NAMALWA (cell line): Measurements from ENCODE around the gene SPINK5.
"Not testable (repeated sequence)": the region's sequence is repeated elsewhere in the genome, so short reads cannot be mapped to it uniquely, and the experiment has no call there.

Experiments
- DNase-seq: peaks from one replicate; pipeline ENCODE4 v3.0.0-alpha.2; 2015; ENCODE audit warnings: low spot score

SPINK5 gene, protein sequence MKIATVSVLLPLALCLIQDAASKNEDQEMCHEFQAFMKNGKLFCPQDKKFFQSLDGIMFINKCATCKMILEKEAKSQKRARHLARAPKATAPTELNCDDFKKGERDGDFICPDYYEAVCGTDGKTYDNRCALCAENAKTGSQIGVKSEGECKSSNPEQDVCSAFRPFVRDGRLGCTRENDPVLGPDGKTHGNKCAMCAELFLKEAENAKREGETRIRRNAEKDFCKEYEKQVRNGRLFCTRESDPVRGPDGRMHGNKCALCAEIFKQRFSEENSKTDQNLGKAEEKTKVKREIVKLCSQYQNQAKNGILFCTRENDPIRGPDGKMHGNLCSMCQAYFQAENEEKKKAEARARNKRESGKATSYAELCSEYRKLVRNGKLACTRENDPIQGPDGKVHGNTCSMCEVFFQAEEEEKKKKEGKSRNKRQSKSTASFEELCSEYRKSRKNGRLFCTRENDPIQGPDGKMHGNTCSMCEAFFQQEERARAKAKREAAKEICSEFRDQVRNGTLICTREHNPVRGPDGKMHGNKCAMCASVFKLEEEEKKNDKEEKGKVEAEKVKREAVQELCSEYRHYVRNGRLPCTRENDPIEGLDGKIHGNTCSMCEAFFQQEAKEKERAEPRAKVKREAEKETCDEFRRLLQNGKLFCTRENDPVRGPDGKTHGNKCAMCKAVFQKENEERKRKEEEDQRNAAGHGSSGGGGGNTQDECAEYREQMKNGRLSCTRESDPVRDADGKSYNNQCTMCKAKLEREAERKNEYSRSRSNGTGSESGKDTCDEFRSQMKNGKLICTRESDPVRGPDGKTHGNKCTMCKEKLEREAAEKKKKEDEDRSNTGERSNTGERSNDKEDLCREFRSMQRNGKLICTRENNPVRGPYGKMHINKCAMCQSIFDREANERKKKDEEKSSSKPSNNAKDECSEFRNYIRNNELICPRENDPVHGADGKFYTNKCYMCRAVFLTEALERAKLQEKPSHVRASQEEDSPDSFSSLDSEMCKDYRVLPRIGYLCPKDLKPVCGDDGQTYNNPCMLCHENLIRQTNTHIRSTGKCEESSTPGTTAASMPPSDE

DNA sequence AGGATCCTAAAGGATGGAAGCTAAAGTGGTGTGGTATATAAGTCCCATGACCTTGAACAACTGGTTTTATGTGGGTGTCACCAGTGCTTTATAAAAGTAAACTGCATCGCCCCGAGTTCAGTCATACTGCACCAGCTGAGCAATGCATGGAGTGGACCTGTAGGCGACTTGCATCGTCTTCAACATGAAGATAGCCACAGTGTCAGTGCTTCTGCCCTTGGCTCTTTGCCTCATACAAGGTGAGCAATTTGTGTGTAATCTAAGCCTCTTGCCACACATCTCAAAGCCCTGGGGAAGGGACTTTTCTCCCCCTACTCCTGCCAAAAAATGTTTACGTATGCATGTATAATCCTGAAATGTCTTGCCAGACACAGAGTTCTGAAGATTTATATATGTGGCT is at the start of gene SPINK5:
SPINK5 (plus strand) TSS at position 120 of the 400 bp plus-strand sequence; CDS start at position 185, 65 bp downstream.
- no peak for DNase-seq

DNA sequence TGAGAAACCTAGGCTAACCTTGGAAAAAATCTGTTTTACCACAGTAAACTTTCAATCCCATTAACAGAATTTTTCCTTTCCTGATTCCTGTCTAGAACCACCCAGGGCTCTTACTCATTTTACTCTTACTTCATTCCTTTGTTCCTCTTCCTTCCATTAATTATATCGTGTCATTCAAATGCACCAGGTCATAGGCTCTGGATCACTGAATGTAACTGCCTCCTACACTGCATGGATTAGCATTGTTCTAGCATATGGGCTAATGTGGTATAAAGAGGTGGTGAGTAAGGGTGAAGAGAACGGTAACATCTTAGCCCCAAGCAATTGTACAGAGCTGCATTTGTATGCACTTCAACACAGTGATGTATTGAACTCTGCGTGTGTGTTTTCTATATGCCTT is 49.5 kb upstream of the SPINK5 start:
- DNase-seq: no peak

DNA sequence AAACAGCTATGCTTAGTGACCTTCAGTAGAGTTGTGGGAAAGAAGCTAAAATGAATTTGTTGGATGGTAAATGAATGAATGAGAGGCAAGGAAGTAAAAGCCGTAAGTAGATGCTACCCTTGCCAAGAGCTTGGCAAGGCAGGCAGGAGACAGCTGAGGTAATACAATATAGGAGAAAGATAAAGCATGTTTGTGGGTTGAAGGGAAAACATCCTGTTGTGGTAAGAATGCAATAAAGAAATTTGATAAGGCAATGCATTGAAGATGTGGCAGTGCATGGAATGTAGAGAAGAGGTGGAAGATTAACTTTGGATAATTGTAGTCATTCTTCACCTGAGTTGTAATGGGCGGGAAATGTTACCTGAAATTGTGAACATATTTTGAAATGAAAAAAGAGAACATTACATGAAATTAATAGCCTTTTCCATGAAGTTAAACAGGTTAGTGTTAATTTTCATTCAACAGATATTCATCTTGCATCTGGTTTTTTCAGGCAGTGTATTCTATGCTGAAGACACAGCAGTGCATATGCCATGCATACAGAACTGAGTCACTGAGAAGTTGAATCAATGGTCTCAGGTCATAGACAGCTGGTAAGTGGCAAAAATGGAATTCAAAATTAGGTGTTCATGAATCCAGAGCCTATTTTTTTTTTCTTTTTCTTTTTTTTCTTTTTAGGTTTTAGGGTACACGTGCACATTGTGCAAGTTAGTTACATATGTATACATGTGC is 43.4 kb upstream of the SPINK5 start:
- no peak for DNase-seq

DNA sequence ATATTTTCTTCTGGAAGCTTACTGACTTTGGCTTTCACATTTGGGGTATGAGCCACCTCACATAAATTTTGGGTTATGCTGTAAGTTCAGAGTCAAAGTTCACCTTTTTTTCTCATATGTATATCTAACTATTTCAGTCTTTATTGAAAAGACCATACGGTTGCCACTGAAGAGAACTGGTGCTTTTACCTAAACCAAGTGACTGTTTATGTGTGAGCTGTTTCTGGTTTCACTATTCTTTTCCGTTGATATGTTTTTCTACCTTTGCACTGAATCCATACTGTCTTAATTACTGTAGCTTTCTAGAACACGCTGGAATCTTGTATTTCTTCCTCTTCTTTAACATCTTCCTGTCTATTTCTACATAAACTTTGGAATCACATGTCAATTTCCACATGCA is 36.3 kb upstream of the SPINK5 start:
- no peak for DNase-seq

DNA sequence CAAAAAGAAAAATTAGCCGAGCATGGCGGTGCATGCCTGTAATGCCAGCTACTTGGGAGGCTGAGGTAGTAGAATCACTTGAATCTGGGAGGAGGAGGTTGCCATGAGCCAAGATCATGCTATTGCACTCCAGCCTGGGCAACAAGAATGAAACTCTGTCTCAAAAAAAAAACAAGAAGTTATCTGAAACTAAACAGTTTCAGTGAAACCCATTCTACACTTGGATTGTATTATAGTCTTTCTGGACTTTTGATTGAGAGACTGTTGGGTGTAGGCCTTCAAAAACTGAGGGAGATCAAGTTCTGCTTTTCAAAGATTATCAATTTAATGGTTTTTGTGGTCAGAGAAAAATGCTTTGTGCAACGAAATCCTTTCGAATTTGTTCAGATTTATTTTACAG is 34.6 kb upstream of the SPINK5 start:
- no peak for DNase-seq

DNA sequence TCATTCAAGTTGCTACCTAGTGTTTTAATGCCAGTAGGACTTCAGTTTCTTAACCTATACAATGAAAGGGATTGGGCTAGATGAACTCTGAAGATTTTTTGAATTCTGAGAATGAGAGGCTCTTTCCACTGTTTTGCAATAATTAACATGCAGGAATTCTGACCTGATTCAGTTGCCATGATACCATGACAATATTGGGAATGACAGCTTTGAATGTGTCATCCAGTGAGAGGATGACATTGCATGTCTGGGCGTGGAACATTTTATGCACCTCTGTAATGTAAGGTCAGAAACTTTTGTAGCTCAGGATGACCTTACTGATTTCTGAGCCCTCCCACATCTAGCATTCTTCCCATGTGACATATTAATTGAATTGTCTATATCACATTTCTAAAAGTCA is 30.6 kb upstream of the SPINK5 start:
- DNase-seq: no peak

DNA sequence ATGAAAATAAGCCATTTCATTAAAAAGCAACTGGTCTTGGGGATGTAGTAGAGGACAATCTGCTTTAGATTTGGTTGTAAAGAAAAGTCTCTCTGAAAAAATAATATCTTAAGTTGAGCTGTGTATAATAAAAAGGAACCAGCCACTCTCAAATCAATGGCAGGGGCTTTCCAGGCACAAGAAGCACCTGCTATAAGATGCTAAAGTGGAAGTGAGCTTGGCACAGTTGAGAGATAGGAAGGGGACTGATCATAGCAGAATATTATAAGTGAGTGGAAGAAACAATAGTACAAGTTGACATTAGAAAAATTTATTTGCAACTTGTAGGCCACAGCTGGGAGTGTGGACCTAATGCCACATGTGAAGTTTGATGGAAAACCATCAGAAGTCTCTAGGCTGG is 28.1 kb upstream of the SPINK5 start:
- no peak for DNase-seq

DNA sequence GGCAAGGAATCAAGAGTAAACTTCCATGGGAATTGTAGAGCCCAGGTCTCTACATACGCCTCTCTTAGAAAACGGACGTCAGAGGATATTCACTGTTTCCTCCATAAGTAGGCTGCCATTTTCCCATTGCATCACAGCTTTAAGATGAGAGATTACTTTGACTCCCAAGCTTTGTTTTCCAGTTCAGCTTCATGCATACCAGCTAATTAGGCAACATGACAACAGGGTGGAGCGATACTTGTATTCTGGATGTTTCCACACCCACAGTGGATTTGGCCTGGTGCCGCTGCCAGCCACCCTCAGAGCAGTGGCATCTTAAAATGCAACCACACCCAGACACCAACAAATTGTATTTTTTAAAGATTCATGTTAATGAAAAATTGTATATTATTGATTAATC is 20.9 kb upstream of the SPINK5 start:
- no peak for DNase-seq

DNA sequence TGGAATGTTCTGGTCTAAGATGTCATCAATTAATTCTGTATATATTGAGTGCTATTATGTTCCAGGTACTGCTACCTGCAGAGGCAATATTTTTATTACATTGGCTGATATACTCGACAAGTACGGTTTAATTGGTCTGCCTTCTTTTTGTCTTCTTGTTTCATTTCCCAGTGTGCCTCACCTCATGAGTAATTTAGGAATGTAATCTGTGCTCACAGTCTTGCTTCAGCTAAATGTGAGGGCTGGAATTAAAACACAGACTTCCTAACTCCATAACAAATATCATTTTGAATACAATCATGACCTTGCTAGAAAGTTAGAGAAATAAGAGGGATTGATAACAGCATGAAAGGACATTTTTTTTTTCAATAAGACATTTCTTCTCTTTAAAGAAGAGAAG is 20.1 kb upstream of the SPINK5 start:
- DNase-seq: no peak

DNA sequence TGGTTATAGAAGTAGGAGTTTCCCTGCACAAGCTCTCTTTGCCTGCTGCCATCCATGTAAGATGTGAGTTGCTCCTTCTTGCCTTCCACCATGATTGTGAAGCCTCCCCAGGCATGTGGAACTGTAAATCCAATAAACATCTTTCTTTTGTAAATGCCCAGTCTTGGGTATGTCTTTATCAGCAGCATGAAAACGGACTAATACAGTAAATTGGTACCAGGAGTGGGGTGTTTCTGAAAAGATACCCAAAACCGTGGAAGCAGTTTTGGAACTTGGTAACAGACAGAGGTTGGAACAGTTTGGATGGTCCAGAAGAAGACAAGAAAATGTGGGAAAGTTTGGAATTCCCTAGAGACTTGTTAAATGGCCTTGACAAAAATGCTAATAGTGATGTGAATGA is 8.6 kb upstream of the SPINK5 start:
- DNase-seq: not testable (repeated sequence)

DNA sequence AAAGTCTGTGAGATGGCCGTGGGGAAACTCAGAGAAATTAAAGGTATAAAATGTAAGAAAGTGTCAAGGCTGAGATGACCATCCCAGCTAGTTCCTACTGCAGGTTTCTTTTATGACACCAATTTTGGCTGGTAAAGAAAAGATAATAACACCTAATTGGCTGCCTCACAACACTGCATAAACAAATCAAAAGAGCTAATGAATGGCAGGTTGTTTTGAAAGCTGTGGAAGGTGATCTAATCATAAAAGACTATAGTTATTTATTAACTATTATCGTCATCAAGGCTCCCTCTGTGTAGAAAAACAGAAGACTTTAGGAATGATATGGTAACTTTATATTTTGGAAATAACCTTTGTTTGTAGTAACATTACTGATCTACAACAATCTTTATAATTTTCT is 3.5 kb upstream of the SPINK5 start:
- DNase-seq: no peak

DNA sequence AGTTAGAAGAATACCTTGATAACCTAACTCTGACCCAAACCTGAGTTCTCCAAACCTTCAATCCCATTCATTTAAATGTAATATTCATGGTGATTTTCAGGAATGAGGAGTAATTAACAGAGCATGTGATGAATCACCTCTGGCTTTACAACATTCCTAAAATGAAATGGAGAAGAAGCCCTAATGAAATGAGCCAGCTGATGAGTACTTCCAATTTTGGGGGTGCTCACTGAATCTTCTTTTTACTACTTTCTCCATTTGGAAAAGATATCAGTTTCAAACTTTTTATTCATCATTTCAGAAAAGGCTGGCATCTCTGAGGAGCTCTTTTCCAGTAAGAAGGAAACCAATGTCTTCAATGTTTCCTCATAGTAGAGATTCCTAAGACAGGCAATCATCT is 2.9 kb upstream of the SPINK5 start:
- no peak for DNase-seq

DNA sequence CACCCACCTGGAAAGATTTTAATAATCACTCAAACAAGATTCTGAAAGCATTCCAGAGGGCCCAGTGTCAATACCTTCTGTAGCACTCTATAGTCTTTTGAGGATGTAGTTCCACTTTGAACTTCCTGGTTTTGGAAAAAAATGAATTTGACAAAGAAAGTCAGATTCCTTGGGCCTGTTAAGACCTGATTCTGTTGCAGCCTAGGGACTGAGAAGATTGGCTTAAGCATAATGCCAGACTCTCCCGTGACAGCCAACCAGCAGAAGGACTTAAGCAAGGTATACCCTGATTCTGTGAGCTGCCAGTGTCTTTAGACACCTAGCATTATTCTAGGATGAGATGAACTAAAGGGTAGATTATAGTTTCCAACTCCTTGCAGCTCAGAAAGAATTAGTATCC is 6.8 kb downstream of the SPINK5 start:
- no peak for DNase-seq

DNA sequence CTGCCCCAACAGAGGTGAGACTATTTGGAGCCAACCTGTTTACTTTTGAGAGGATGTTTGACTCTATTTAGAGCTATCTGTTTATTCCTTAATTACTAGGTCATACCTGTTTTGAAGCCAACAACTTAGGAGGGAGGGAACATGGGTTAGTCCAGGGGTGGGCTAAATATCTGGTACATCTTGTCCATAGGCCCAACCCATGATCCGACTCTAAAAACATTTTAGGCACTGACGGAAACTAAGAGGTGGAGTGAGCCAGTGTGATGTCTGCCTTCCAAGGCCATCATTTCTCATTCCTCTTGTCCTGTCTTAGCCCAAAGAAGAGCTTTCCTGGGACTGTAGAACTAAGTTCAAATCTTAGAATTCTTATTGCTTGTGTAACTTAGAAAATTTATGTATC is 8.4 kb downstream of the SPINK5 start:
- DNase-seq: no peak

DNA sequence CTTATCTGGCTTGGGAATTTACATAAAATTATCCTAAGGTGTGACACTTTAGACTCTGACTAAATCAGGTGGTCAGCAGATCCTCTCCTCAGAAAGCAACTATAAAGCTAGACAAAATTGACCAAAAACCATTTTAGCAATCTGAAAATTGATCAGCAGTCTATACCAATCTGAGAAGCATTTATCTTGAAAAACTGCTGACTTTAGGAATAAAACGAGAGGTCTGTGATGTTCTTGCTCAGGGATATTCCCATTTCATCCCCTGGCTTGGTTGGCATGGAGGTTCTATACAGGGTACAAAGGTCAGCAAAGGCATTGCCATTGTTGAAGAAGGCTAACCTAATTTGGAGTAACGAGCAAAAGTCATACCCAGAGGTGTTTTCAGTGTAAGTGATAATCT is 11.7 kb downstream of the SPINK5 start:
- no peak for DNase-seq

DNA sequence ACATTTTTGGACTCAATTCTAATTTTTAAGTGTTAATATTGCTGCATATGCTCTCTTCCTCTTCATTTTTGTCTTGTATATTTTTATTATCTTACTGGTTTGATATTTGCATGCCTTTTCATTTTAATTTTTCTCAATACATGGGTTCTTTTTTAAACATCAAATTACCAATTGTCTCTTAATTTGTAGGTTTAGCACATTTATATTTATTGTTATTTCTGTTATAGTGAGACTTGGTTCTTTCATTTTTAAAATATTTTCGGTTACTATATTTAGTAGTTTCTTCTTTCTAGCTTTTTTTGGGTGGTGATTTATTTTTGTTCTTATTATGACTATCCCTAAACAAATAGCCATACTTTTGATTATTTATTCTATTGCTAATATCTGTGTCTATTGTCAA is 19.4 kb downstream of the SPINK5 start:
- no peak for DNase-seq

DNA sequence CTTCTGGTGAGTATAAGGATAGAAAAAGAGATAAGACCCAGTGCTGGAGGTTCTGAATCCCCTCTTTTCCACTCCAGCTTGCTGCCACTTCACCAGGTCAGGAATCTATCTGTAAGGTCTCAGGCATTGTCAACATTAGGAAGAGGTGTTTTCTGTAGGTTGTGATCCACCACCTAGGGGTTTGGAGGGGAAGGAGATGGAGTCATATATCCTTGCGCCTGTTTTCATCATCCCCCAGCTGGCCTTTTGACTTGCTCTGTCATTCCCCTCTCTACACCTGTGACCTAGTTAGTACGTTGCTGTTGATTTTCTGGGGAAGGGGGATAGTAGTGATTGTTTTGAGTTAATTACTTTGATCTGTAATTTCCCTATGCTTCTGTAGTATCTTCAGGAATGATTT is 20.5 kb downstream of the SPINK5 start:
- no peak for DNase-seq

DNA sequence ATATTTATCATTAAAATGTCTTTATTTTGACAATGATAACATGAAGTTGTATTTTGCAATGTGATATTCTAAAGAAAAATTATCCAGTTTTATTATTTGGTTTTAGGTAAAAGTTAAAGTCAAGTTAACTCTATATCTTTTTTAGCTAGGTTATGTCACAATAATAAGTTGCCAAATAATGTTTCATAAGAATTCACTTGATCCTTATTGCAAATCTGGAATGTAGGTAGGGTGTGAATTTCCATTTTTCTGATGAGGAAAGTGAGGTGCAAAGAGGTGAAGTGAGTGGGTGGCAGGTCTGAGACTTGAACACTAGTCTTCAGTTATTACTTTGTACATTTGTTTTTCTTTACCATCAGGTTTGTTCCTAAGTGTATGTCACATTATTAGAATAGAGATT is 21.5 kb downstream of the SPINK5 start:
- DNase-seq: no peak

DNA sequence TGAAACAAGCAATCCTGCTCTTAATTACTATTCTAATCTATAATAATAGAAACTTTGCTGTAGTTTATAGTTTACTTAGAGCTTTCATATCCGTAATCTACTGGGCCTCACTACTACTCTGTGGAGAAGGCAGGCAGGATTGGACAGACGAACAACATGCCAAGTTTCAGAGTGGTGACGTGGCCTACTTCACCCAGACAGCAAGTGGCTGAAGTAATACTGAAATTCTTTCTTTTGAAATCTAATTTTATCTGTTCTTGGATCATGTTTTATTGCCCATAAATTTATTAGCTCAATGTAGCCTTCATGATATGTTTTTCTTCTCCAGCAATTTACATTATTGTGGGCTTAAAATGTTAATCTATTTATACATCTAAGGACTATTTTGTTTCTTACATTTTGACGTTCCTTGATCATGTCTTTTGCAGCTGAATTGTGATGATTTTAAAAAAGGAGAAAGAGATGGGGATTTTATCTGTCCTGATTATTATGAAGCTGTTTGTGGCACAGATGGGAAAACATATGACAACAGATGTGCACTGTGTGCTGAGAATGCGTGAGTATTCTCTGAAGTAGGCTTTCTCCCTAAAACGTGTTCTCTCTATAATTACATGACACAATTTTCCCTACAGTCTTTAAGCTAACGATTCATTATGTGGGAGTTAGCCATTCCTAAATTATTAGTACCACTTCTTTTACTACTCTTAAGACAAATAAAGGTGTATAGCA is 22.4 kb downstream of the SPINK5 start:
- DNase-seq: no peak

DNA sequence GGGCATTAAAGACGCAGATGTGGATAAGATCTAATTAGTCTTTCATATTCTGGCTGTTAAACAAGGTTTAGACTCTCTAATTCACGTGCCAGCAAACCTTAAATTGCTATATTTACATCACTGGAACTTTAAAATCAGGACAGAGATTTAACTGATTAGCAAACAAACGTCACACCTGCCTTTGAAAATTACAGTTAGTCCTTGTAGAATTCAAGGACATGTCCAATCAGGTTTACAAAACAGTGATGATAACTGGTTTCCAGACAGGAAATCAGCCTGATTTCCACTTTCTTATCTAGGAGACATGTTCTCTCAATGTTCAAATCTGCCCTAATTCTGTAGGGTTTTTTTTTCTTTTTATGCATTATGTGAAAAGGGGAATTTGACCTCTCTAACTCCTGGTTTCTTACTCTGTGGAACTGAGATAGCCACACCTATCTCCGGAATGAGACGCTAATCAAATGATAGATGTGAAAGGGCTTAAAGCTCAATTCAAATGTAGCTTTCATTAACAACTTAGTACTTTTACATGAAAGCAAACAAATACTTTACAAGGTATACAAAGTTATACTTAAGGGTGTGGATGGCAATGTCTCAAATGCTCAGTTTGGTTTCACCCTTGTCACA is 26.5 kb downstream of the SPINK5 start:
- DNase-seq: no peak

DNA sequence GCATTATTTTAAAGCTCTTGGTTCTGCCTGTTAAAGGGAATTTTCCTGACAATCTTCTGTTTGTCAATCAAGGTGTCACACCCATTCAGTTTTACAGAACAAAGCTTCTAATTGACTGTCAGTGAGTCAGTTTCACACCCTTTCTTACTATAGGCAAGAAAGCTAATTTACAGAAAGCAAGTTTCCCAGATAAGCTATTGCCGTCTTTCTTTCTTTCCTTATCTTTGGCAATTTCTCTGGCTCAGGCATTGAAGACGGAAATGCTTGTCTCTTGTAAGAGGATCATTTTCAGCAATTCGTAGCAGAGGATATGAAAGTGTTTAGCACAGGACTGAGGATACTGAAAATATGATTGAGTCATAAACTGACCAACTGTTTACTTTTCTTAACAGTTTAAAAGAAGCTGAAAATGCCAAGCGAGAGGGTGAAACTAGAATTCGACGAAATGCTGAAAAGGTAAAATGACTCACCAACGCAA is 27.0 kb downstream of the SPINK5 start:
- no peak for DNase-seq
